H1 (cell line): ENCODE results near the gene MMP11. TPM values are rescaled to one million over a fixed set of nuclear protein-coding genes. Genes with fewer than 3 reads are reported as not detected.

Experiments
- CTCF ChIA-PET: fragments of 300-600 bp; sonication (Branson Sonifier 250); formaldehyde crosslinking; loops from one replicate; lab custom pipeline; 2021; ENCODE audit not compliant: partially characterized antibody; lab: Charles Lee
- POLR2A ChIA-PET: fragments of 300-600 bp; sonication (Branson Sonifier 250); formaldehyde crosslinking; loops from one replicate; lab custom pipeline; 2021; ENCODE audit warnings: inconsistent platforms; ENCODE audit not compliant: partially characterized antibody; lab: Charles Lee
- DNase-seq, 2 experiments: peaks; one replicate each; pipeline versions ENCODE4 v3.0.0 to v3.0.0-alpha.2; 2010 to 2022; ENCODE audit warnings: low spot score in 2 of 2, low read depth in 1 of 2, mixed read lengths in 1 of 2
- FAIRE-seq: peaks from 2 replicates; lab custom pipeline; 2011; peaks lifted over from hg19 to GRCh38; lab: Jason Lieb, UNC
- H2AFZ ChIP-seq: 2 replicates; pipeline ENCODE4 v1.8.1; 2012; ENCODE audit warnings: low read length, inconsistent platforms
- H2AK5ac ChIP-seq: 2 replicates; pipeline ENCODE4 v1.6.1; 2013; ENCODE audit warnings: low read depth, low read length
- H2BK120ac ChIP-seq: replicated peaks from 2 replicates; pipeline ENCODE3; 2013; ENCODE audit warnings: low read depth, low read length, inconsistent platforms
- H2BK12ac ChIP-seq: 2 replicates; pipeline ENCODE4 v1.6.1; 2013; ENCODE audit warnings: low read depth, low read length
- H2BK15ac ChIP-seq: 2 replicates; pipeline ENCODE4 v1.6.1; 2013; ENCODE audit warnings: low read length
- H2BK20ac ChIP-seq: 2 replicates; pipeline ENCODE4 v1.6.1; 2013; ENCODE audit warnings: low read length
- H2BK5ac ChIP-seq: 2 replicates; pipeline ENCODE4 v1.6.1; 2013; ENCODE audit warnings: low read depth, low read length
- H3K14ac ChIP-seq: 2 replicates; pipeline ENCODE4 v1.6.1; 2013; ENCODE audit warnings: inconsistent platforms; ENCODE audit not compliant: insufficient read length
- H3K18ac ChIP-seq: 2 replicates; pipeline ENCODE4 v1.6.1; 2013; ENCODE audit warnings: low read length; ENCODE audit errors: extremely low read depth
- H3K23ac ChIP-seq: 2 replicates; pipeline ENCODE4 v1.6.1; 2013; ENCODE audit warnings: inconsistent platforms; ENCODE audit not compliant: insufficient read length
- H3K23me2 ChIP-seq: 2 replicates; pipeline ENCODE4 v1.6.1; 2013; ENCODE audit warnings: low read depth, low read length
- H3K27ac ChIP-seq: 2 replicates; pipeline ENCODE4 v1.6.1; 2011; ENCODE audit warnings: low read depth, low read length, inconsistent platforms
- H3K27me3 ChIP-seq, 4 experiments: replicated peaks in 1 of 4; 1 replicate in 1 of 4; 2 replicates in 3 of 4; pipeline versions ENCODE4 v1.6.1 to v1.8.1; 2011 to 2013; ENCODE audit warnings: low read length in 3 of 4, mild to moderate bottlenecking in 3 of 4, inconsistent platforms in 2 of 4, mixed read lengths in 2 of 4, moderate library complexity in 1 of 4; ENCODE audit not compliant: control insufficient read depth in 3 of 4, insufficient read depth in 3 of 4; ENCODE audit errors: extremely low read depth in 1 of 4
- H3K36me3 ChIP-seq, 4 experiments: 2 replicates each; pipeline versions ENCODE4 v1.6.1 to v1.8.1; 2011 to 2013; ENCODE audit warnings: mild to moderate bottlenecking in 4 of 4, low read length in 3 of 4, moderate library complexity in 2 of 4, control low read depth in 1 of 4, inconsistent platforms in 1 of 4; ENCODE audit not compliant: insufficient read depth in 4 of 4, control insufficient read depth in 2 of 4
- H3K4ac ChIP-seq: replicated peaks from 2 replicates; pipeline ENCODE3; 2013; ENCODE audit warnings: low read length, low read depth, mixed read lengths, inconsistent platforms; ENCODE audit not compliant: insufficient read length
- H3K4me1 ChIP-seq, 4 experiments: replicated peaks in 1 of 4; 1 replicate in 1 of 4; 2 replicates in 3 of 4; pipeline versions ENCODE4 v1.6.1 to v1.8.1; 2011 to 2013; ENCODE audit warnings: low read length in 3 of 4, inconsistent platforms in 2 of 4, mixed read lengths in 1 of 4; ENCODE audit not compliant: insufficient read depth in 4 of 4, control insufficient read depth in 3 of 4
- H3K4me2 ChIP-seq, 2 experiments: 2 replicates each; pipeline versions ENCODE4 v1.6.1 to v1.8.1; 2011 to 2013; ENCODE audit warnings: low read depth in 2 of 2, low read length in 2 of 2, control low read depth in 1 of 2, inconsistent platforms in 1 of 2, mild to moderate bottlenecking in 1 of 2; ENCODE audit not compliant: insufficient read depth in 1 of 2
- H3K4me3 ChIP-seq, 4 experiments: fragments of 200-600, 300-600 bp in 1 of 4; sonication (generic), shearing (Covaris generic), sonication (Bioruptor Twin) in 1 of 4; 2 replicates each; pipeline versions ENCODE4 v1.5.1 to v1.8.1; 2011 to 2016; ENCODE audit warnings: low read length in 4 of 4, low read depth in 3 of 4, control low read depth in 2 of 4, inconsistent platforms in 2 of 4, mild to moderate bottlenecking in 2 of 4, mixed read lengths in 1 of 4, moderate library complexity in 1 of 4; ENCODE audit not compliant: insufficient read depth in 2 of 4; ENCODE audit errors: extremely low read depth in 1 of 4
- H3K56ac ChIP-seq: replicated peaks from 2 replicates; pipeline ENCODE3; 2013; ENCODE audit warnings: low read depth, mild to moderate bottlenecking, mixed read lengths, low read length, inconsistent platforms; ENCODE audit not compliant: insufficient read length
- H3K79me1 ChIP-seq: 2 replicates; pipeline ENCODE4 v1.6.1; 2013; ENCODE audit warnings: low read depth, low read length, control low read depth
- H3K79me2 ChIP-seq, 2 experiments: 2 replicates each; pipeline versions ENCODE4 v1.6.1 to v1.8.1; 2012 to 2013; ENCODE audit warnings: low read length in 2 of 2, mild to moderate bottlenecking in 2 of 2, inconsistent platforms in 1 of 2; ENCODE audit not compliant: insufficient read depth in 2 of 2, control insufficient read depth in 1 of 2
- H3K9ac ChIP-seq, 4 experiments: replicated peaks in 1 of 4; 1 replicate in 1 of 4; 2 replicates in 3 of 4; pipeline versions ENCODE4 v1.6.1 to v1.8.1; 2011 to 2013; ENCODE audit warnings: low read depth in 3 of 4, low read length in 3 of 4, control low read depth in 2 of 4, mild to moderate bottlenecking in 2 of 4, moderate library complexity in 2 of 4, inconsistent platforms in 1 of 4; ENCODE audit errors: extremely low read depth in 1 of 4
- H3K9me3 ChIP-seq, 2 experiments: 2 replicates each; pipeline versions ENCODE4 v1.6.1 to v1.8.1; 2012 to 2013; ENCODE audit warnings: mild to moderate bottlenecking in 2 of 2, moderate library complexity in 2 of 2, control low read depth in 1 of 2, inconsistent platforms in 1 of 2, low read depth in 1 of 2, low read length in 1 of 2, mixed read lengths in 1 of 2; ENCODE audit not compliant: insufficient read depth in 2 of 2
- H4K20me1 ChIP-seq, 2 experiments: replicated peaks in 1 of 2; 2 replicates each; pipeline versions ENCODE3 to v1.8.1; 2011 to 2013; ENCODE audit warnings: inconsistent platforms in 2 of 2, low read length in 2 of 2, mild to moderate bottlenecking in 1 of 2; ENCODE audit not compliant: insufficient read depth in 2 of 2, control insufficient read depth in 1 of 2
- H4K5ac ChIP-seq: 2 replicates; pipeline ENCODE4 v1.6.1; 2013; ENCODE audit warnings: low read length, low read depth, mixed read lengths, inconsistent platforms; ENCODE audit not compliant: insufficient read length
- H4K8ac ChIP-seq: 2 replicates; pipeline ENCODE4 v1.8.0; 2013; ENCODE audit warnings: mild to moderate bottlenecking, moderate library complexity, low read length, inconsistent platforms; ENCODE audit not compliant: insufficient read depth; ENCODE audit errors: extremely low read depth
- H4K91ac ChIP-seq: replicated peaks from 2 replicates; pipeline ENCODE3; 2013; ENCODE audit warnings: low read length, mixed read lengths, inconsistent platforms; ENCODE audit not compliant: insufficient read length
- BRCA1 ChIP-seq: IDR thresholded peaks from 2 replicates; pipeline ENCODE4 v1.6.1; 2012; ENCODE audit warnings: low read depth, low read length, improper control_type of control experiment
- CBX8 ChIP-seq: fragments of 300-800, 300-1000 bp; sonication (generic); IDR thresholded peaks from 2 replicates; pipeline ENCODE4 v1.7.1; 2016; ENCODE audit warnings: low read depth, low read length, borderline replicate concordance
- JUN ChIP-seq: IDR thresholded peaks from 2 replicates; pipeline ENCODE4 v1.6.1; 2011; ENCODE audit warnings: low read depth, mild to moderate bottlenecking, improper control_type of control experiment, low read length
- KDM1A ChIP-seq: fragments of 200-600, 300-600 bp; sonication (generic); IDR thresholded peaks from 2 replicates; pipeline ENCODE4 v1.7.1; 2016; ENCODE audit warnings: mild to moderate bottlenecking, low read length, borderline replicate concordance
- KDM4A ChIP-seq: IDR thresholded peaks from one replicate; pipeline ENCODE4 v1.7.1; 2012; ENCODE audit warnings: low read depth, mild to moderate bottlenecking, moderate library complexity, low read length, inconsistent platforms; ENCODE audit not compliant: severe bottlenecking
- KDM5A ChIP-seq: fragments of 200-600 bp; IDR thresholded peaks from 2 replicates; pipeline ENCODE4 v1.7.1; 2012; ENCODE audit warnings: mild to moderate bottlenecking, low read length, inconsistent platforms, mixed read lengths
- POLR2A ChIP-seq, 2 experiments: IDR thresholded peaks; 1 replicate in 1 of 2; 2 replicates in 1 of 2; pipeline ENCODE4 v1.6.1; 2011; ENCODE audit warnings: low read depth in 2 of 2, low read length in 2 of 2, mild to moderate bottlenecking in 2 of 2; ENCODE audit errors: control extremely low read depth in 1 of 2
- POU5F1 ChIP-seq: IDR thresholded peaks from 2 replicates; pipeline ENCODE4 v1.6.1; 2011; ENCODE audit warnings: low read depth, mild to moderate bottlenecking, low read length, moderate library complexity
- SUZ12 ChIP-seq: fragments of 200-600 bp; sonication (generic); IDR thresholded peaks from 2 replicates; pipeline ENCODE4 v1.6.1; 2012; ENCODE audit warnings: mild to moderate bottlenecking, inconsistent platforms, low read length, moderate library complexity, mixed read lengths
- WGBS, 2 experiments: shearing (Covaris generic) in 1 of 2; methylation state at CpG; one replicate each; pipeline versions ENCODE4 v1.1.6 to v1.1.7; 2013 to 2015; ENCODE audit warnings: low lambda C conversion rate in 2 of 2, mixed read lengths in 2 of 2, inconsistent platforms in 1 of 2, low coverage in 1 of 2, missing lambda C conversion rate in 1 of 2; ENCODE audit not compliant: insufficient replicate concordance in 2 of 2, insufficient coverage in 1 of 2, insufficient read length in 1 of 2; ENCODE audit errors: extremely low coverage in 1 of 2, missing lambda C conversion rate in 1 of 2; 5-methylcytosine and 5-hydroxymethylcytosine counted together
- polyA plus RNA-seq, 7 experiments: library from polyadenylated mRNA; depleted of rRNA in 3 of 7; stranded (reverse) in 5 of 7; unstranded in 2 of 7; fragments of >200 nt in 5 of 7; fragments of 200-250 nt in 2 of 7; gene quantifications; 1 replicate in 5 of 7; 2 replicates in 1 of 7; 4 replicates in 1 of 7; pipeline versions ENCODE4 v1.2.1 to v1.2.3, GENCODE V29; 2011 to 2013; ENCODE audit warnings: missing spikeins in 2 of 7, mixed read lengths in 2 of 7
- total RNA-seq: library from RNA; stranded (reverse); fragmentation: NEBNext Ultra II Directional; extraction: Animal tissue kit (Norgen Biotek cat#: 25700); gene quantifications from 2 replicates; pipeline ENCODE4 v1.2.1, GENCODE V29; 2021
- TF ChIP-seq, protein P1 (sequence below), 3 experiments: IDR thresholded peaks; 1 replicate in 2 of 3; 2 replicates in 1 of 3; pipeline versions ENCODE4 v1.5.1 to v1.6.1; 2011; ENCODE audit warnings: low read length in 3 of 3, mild to moderate bottlenecking in 3 of 3, inconsistent platforms in 2 of 3, low read depth in 1 of 3, moderate library complexity in 1 of 3; ENCODE audit not compliant: insufficient read depth in 1 of 3; ENCODE audit errors: control extremely low read depth in 1 of 3

Gene MMP11
- total and polyA plus RNA-seq, 2 of the 8 experiments (the other 6 are each of a cell fraction or from before 2014, with no cell fraction given), result 10.2 to 18.3 TPM

DNA sequence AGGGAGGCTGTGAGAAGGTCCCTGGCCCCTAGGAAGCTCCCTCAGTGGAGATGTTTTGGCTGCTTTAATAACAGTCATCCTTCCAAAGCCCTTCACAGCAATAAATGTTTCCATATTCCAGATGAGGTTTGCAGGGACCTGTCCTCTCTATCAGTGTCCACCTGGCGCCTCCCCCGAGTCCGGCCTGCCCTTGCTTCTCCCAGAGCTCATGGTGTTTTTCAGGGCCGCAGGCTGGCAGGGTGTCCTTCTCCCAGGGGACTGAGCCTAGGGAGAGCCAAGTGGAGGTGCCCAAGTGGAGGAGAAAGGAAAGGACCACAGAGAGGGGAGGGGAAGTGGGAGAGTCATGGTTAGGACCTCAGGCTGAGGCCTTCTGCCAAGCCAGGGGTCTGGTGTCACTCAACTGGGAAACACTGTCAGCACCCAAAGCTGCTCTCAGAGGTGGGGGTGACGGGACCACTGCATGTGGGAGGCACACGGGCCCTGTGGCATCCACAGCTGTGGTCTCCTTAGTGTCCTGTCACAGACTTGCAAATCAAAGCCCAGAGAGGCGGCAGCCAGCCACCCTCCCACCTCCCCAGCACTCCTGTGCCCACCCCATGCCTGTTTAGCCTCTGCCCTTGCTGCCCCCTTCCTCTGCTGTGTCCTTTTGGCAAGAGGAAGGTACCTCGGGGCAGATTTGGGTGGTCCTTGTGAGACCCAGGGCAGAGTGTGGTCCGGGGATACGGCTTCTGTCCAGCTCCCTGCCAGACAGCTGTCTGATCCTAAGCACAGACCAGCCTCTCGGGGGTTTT lies 59.8 kb downstream of the MMP11 start:
- H2AFZ ChIP-seq, result no peak overlapping the region
- no peak overlapping the region for H4K91ac ChIP-seq
- FAIRE-seq (no peak), DNase-seq (no peak)
- POLR2A ChIA-PET, result interaction anchor here (1.3 kb wide), 1 partner anchor 64 kb away, joined by 3 read pairs; no protein-coding TSS in a partner anchor
- no peaks in the 10 kb centered on the region for H3K9me3 ChIP-seq
- WGBS, 2 experiments, result 81% methylated on average over 11 of the region's 11 CpGs; no CpG with 5 or more reads in 1 of the 2 experiments
- H4K5ac ChIP-seq, result no peak overlapping the region
- no peak overlapping the region for H3K56ac ChIP-seq
- H3K79me1 ChIP-seq, result peaks cover 4% of the 10 kb centered on the region; the same call in 1 of the 2 replicates
- no peak overlapping the region for H3K18ac ChIP-seq
- CTCF ChIA-PET, result interaction anchor here (0.6 to 1.2 kb wide), 2 partner anchors 14 to 43 kb away, joined by 3 to 4 read pairs; no protein-coding TSS in a partner anchor
- no peak overlapping the region for H2BK120ac ChIP-seq
- H3K27me3 ChIP-seq, result no peaks in the 10 kb centered on the region; a peak in 1 of 7 replicates
- peaks cover 0 to 27% (median 10%) of the 10 kb centered on the region in 4 experiments; a peak in 4 of 8 replicates for H3K36me3 ChIP-seq
- no peak overlapping the region for H2BK15ac ChIP-seq
- H2BK5ac ChIP-seq, result no peak overlapping the region
- H4K8ac ChIP-seq, result no peak overlapping the region
- no peak overlapping the region for H3K4me3 ChIP-seq
- peaks cover 0 to 2% (median 0%) of the 10 kb centered on the region in 4 experiments; a peak in 1 of 7 replicates for H3K4me1 ChIP-seq
- no peak overlapping the region for H2BK12ac ChIP-seq
- H2AK5ac ChIP-seq, result no peak overlapping the region
- no peak overlapping the region for H3K14ac ChIP-seq
- H3K4me2 ChIP-seq, result no peak overlapping the region
- no peak overlapping the region for H2BK20ac ChIP-seq
- no peak overlapping the region for H3K4ac ChIP-seq
- no peak overlapping the region for H3K27ac ChIP-seq
- no peak overlapping the region for H3K9ac ChIP-seq
- H3K23me2 ChIP-seq, result no peaks in the 10 kb centered on the region
- H3K23ac ChIP-seq, result no peak overlapping the region
- H3K79me2 ChIP-seq, result no peaks in the 10 kb centered on the region; a peak in 1 of 4 replicates
- peaks cover 6 to 29% of the 10 kb centered on the region in 2 experiments for H4K20me1 ChIP-seq
- TF ChIP-seq POLR2A (IDR thresholded peaks at IDR 0.05; ENCODE audit: control extremely low read depth in 1 of 2, low read depth in 2 of 2, low read length in 2 of 2) (no peak), CBX8 (no peak), SUZ12 (no peak), KDM4A (no peak), KDM1A (no peak), KDM5A (no peak), POU5F1 (no peak), JUN (no peak), BRCA1 (no peak)
- TF ChIP-seq, protein P1, sequence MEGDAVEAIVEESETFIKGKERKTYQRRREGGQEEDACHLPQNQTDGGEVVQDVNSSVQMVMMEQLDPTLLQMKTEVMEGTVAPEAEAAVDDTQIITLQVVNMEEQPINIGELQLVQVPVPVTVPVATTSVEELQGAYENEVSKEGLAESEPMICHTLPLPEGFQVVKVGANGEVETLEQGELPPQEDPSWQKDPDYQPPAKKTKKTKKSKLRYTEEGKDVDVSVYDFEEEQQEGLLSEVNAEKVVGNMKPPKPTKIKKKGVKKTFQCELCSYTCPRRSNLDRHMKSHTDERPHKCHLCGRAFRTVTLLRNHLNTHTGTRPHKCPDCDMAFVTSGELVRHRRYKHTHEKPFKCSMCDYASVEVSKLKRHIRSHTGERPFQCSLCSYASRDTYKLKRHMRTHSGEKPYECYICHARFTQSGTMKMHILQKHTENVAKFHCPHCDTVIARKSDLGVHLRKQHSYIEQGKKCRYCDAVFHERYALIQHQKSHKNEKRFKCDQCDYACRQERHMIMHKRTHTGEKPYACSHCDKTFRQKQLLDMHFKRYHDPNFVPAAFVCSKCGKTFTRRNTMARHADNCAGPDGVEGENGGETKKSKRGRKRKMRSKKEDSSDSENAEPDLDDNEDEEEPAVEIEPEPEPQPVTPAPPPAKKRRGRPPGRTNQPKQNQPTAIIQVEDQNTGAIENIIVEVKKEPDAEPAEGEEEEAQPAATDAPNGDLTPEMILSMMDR (IDR thresholded peaks at IDR 0.05; ENCODE audit: control extremely low read depth in 1 of 3, insufficient read depth in 1 of 3, low read depth in 1 of 3, low read length in 3 of 3), result no peak
